ENCODE data around the gene PRKCA. TPM values are rescaled to one million over a fixed set of nuclear protein-coding genes. Genes with fewer than 3 reads are reported as not detected.
A peak's percentile ranks its signal among the peaks of the same experiment; 100 is the strongest.

PRKCA gene
- total and polyA plus RNA-seq, 9 of the 15 experiments (the other 6 are each of a cell fraction or from before 2014, with no cell fraction given): 3.2 to 33.0 (median 17.8) TPM

GRCh38 chr17:66413559-66414520 lies 111.4 kb downstream of the PRKCA start:
- in situ Hi-C loops (cut with MboI) (no loop called here), intact Hi-C loops (cut with micrococcal nuclease) (no loop called here)
- Histone ChIP-seq H3K27me3 (ENCODE audit: control insufficient read depth in 2 of 2, insufficient read depth in 2 of 2, low read length in 2 of 2) (no peaks in the 10 kb centered on the region), H3K9me1 (ENCODE audit: control insufficient read depth, insufficient read depth, low read length) (no peaks in the 10 kb centered on the region), H3K4me1 (replicated peaks in 1 of 2; ENCODE audit: control insufficient read depth in 2 of 2, insufficient read depth in 2 of 2, low read length in 2 of 2) (peaks cover 6 to 9% of the 10 kb centered on the region in 2 experiments; a peak in 3 of 5 replicates), H3K4me3 (no peak overlapping the region), H3K27ac (ENCODE audit: extremely low read depth, low read depth, low read length) (no peak overlapping the region), H3K4me2 (ENCODE audit: insufficient read depth, low read length) (no peak overlapping the region), H4K20me1 (replicated peaks; ENCODE audit: control insufficient read depth, insufficient read depth, low read length) (peaks cover 5% of the 10 kb centered on the region; the same call in 1 of the 2 replicates), H3K79me2 (ENCODE audit: control insufficient read depth, insufficient read depth, low read length) (peaks cover 15% of the 10 kb centered on the region; the same call in 1 of the 3 replicates), H3K9ac (ENCODE audit: insufficient read depth in 1 of 2, low read depth in 2 of 2, low read length in 2 of 2) (no peak overlapping the region), H2AFZ (ENCODE audit: low read depth, low read length) (no peak overlapping the region), H3K9me3 (replicated peaks; ENCODE audit: control insufficient read depth, insufficient read depth, low read depth, low read length) (no peaks in the 10 kb centered on the region), H3K36me3 (ENCODE audit: control insufficient read depth, insufficient read depth, low read length) (no peaks in the 10 kb centered on the region)
- POLR2A ChIA-PET: no interaction called here
- FAIRE-seq (no peak), DNase-seq (ENCODE audit: extremely low read depth in 1 of 4, low spot score in 3 of 4) (peak in 1 of 4 experiments; percentile 12), ATAC-seq (peak; percentile 44; the same call in 1 of the 3 replicates)
- CTCF ChIA-PET (ENCODE audit: low intra/inter-chr PET ratio): no interaction called here
- BruUV-seq (replicated peaks): no TSS peak
- 45% methylated on average over 12 of the region's 13 CpGs for WGBS (ENCODE audit: insufficient coverage, low coverage, missing lambda C conversion rate)
- TF ChIP-seq CHD2 (IDR thresholded peaks at IDR 0.05; ENCODE audit: low read depth, low read length) (peak; percentile 67; the same call in 1 of the 2 replicates), CBX1 (IDR thresholded peaks at IDR 0.05; ENCODE audit: low read depth) (no peak), RFX1 (IDR thresholded peaks at IDR 0.05) (peak; percentile 12; the same call in 1 of the 2 replicates), ZNF766 (CRISPR knock-in tag; conservative IDR thresholded peaks at IDR 0.05) (peak; percentile 73), ZNF589 (CRISPR knock-in tag; IDR thresholded peaks at IDR 0.05; ENCODE audit: low read depth) (no peak), ATF7 (IDR thresholded peaks at IDR 0.05) (peak; percentile 65), PRDM10 (IDR thresholded peaks at IDR 0.05; ENCODE audit: partially characterized antibody) (peak; percentile 96), FOXK2 (conservative IDR thresholded peaks at IDR 0.05 in 1 of 2, IDR thresholded peaks at IDR 0.05 in 1 of 2; ENCODE audit: low read depth in 2 of 2) (0 out of 4 replicates have a peak, but pooled peaks of 1 of the 2 experiments have one; percentile 36)

Measured in K562 (cell line).